GM19043 (cell line): ENCODE data around the gene OR2T33.
A peak's percentile ranks its signal among the peaks of the same experiment; 100 is the strongest.
"Not testable (repeated sequence)": the region's sequence is repeated elsewhere in the genome, so short reads cannot be mapped to it uniquely, and the experiment has no call there.

ENCODE experiments used
- ATAC-seq: cut with Tn5 transposase; IDR thresholded peaks from one replicate; pipeline ENCODE4 v1.9.1; 2021; ENCODE audit warnings: low read depth; ENCODE audit not compliant: unreplicated experiment

The OR2T33 gene

GRCh38 chr1:248277876-248278275 is at the start of gene OR2T33:
OR2T33 (minus strand) TSS chr1:248277976; CDS start chr1:248273814, 4,162 bp downstream.
- ATAC-seq, result no peak

- ATAC-seq, result no peak
These were observed 46.7 kb upstream of the OR2T33 start, which contains the start of gene OR2M7 for GRCh38 chr1:248324468-248324867. OR2M7 (minus strand) TSS chr1:248324568; CDS start chr1:248324568, 0 bp downstream.

- no peak for ATAC-seq
These were observed 39.0 kb upstream of the OR2T33 start for GRCh38 chr1:248316796-248317195.

GRCh38 chr1:248306740-248307139 is 29.0 kb upstream of the OR2T33 start:
- ATAC-seq, result not testable (repeated sequence)

GRCh38 chr1:248306103-248306502 is 28.3 kb upstream of the OR2T33 start:
- no peak for ATAC-seq

- ATAC-seq, result not testable (repeated sequence)
These were observed 27.9 kb upstream of the OR2T33 start for GRCh38 chr1:248305672-248306071.

- no peak for ATAC-seq
These were observed 25.5 kb upstream of the OR2T33 start, which contains the start of gene OR2T12 for GRCh38 chr1:248303324-248303723. OR2T12 (minus strand) TSS chr1:248303424; CDS start chr1:248295578, 7,846 bp downstream.

GRCh38 chr1:248288391-248288790 is 10.6 kb upstream of the OR2T33 start:
- ATAC-seq, result no peak

- not testable (repeated sequence) for ATAC-seq
These were observed 4.6 kb downstream of the OR2T33 start for GRCh38 chr1:248273225-248273624.

- ATAC-seq, result no peak
These were observed 9.6 kb downstream of the OR2T33 start for GRCh38 chr1:248268178-248268577.

GRCh38 chr1:248259309-248259708 is 18.5 kb downstream of the OR2T33 start:
- ATAC-seq, result not testable (repeated sequence)

GRCh38 chr1:248243204-248243603 is 34.6 kb downstream of the OR2T33 start:
- ATAC-seq, result peak; percentile 90

- no peak for ATAC-seq
These were observed 38.3 kb downstream of the OR2T33 start for GRCh38 chr1:248239478-248239877.

GRCh38 chr1:248231117-248231516 is 46.7 kb downstream of the OR2T33 start, which contains the start of gene OR2M4:
OR2M4 (plus strand) TSS chr1:248231417; CDS start chr1:248238929, 7,512 bp downstream.
- ATAC-seq, result no peak

GRCh38 chr1:248229360-248229908 is 48.3 kb downstream of the OR2T33 start:
- no peak for ATAC-seq

- no peak for ATAC-seq
These were observed 52.2 kb downstream of the OR2T33 start for GRCh38 chr1:248225537-248225936.
